ENCODE data around the gene CRKL.

- TF ChIP-seq NFIC (IDR thresholded peaks at IDR 0.05), result no peak
- TF ChIP-seq TAF1 (IDR thresholded peaks at IDR 0.05; ENCODE audit: low read depth), result no peak
- no peak for TF ChIP-seq EP300 (IDR thresholded peaks at IDR 0.05; ENCODE audit: borderline replicate concordance)
- TF ChIP-seq CREB1 (IDR thresholded peaks at IDR 0.05; ENCODE audit: low read depth), result no peak
- no peak for TF ChIP-seq MAX (IDR thresholded peaks at IDR 0.05)
- TF ChIP-seq YY1 (IDR thresholded peaks at IDR 0.05; ENCODE audit: low read depth), result no peak
- no peak for TF ChIP-seq CEBPB (IDR thresholded peaks at IDR 0.05)
- TF ChIP-seq, protein P1, sequence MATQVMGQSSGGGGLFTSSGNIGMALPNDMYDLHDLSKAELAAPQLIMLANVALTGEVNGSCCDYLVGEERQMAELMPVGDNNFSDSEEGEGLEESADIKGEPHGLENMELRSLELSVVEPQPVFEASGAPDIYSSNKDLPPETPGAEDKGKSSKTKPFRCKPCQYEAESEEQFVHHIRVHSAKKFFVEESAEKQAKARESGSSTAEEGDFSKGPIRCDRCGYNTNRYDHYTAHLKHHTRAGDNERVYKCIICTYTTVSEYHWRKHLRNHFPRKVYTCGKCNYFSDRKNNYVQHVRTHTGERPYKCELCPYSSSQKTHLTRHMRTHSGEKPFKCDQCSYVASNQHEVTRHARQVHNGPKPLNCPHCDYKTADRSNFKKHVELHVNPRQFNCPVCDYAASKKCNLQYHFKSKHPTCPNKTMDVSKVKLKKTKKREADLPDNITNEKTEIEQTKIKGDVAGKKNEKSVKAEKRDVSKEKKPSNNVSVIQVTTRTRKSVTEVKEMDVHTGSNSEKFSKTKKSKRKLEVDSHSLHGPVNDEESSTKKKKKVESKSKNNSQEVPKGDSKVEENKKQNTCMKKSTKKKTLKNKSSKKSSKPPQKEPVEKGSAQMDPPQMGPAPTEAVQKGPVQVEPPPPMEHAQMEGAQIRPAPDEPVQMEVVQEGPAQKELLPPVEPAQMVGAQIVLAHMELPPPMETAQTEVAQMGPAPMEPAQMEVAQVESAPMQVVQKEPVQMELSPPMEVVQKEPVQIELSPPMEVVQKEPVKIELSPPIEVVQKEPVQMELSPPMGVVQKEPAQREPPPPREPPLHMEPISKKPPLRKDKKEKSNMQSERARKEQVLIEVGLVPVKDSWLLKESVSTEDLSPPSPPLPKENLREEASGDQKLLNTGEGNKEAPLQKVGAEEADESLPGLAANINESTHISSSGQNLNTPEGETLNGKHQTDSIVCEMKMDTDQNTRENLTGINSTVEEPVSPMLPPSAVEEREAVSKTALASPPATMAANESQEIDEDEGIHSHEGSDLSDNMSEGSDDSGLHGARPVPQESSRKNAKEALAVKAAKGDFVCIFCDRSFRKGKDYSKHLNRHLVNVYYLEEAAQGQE (IDR thresholded peaks at IDR 0.05; ENCODE audit: low read depth), result no peak
- no peak for TF ChIP-seq TEAD4 (IDR thresholded peaks at IDR 0.05)
- no peak for TF ChIP-seq RAD21 (IDR thresholded peaks at IDR 0.05; ENCODE audit: low read depth)
- TF ChIP-seq TCF12 (IDR thresholded peaks at IDR 0.05; ENCODE audit: low read depth), result no peak
- TF ChIP-seq USF1 (IDR thresholded peaks at IDR 0.05), result no peak
- no peak for TF ChIP-seq EGR1 (IDR thresholded peaks at IDR 0.05)
- TF ChIP-seq ZBTB7A (IDR thresholded peaks at IDR 0.05; ENCODE audit: low read depth), result no peak
Measured at GRCh38 chr22:20968281-20968977, 51.2 kb downstream of the CRKL start.
